Sigmoid colon (tissue), 4 donors: ENCODE measurements around the gene GDF2.

ENCODE experiments used
- CTCF ChIP-seq, 4 experiments: fragments of 450-650 bp in 3 of 4; fragments of 200-600 bp in 1 of 4; IDR thresholded peaks; one replicate each; pipeline ENCODE4 v1.5.1; 2016 to 2019; ENCODE audit warnings: antibody characterized with exemption in 4 of 4, mild to moderate bottlenecking in 3 of 4, moderate library complexity in 2 of 4
- EP300 ChIP-seq, 4 donors: sonication (generic); formaldehyde crosslinking; IDR thresholded peaks; one replicate each; pipeline ENCODE4 v1.6.1; 2017; ENCODE audit warnings: antibody characterized with exemption in 4 of 4
- POLR2AphosphoS5 ChIP-seq, 4 donors: sonication (generic); formaldehyde crosslinking; IDR thresholded peaks; one replicate each; pipeline ENCODE4 v1.6.1; 2017; ENCODE audit warnings: antibody characterized with exemption in 4 of 4

GRCh38 chr10:47294057-47294456 is 28.2 kb upstream of the GDF2 start:
- TF ChIP-seq CTCF (IDR thresholded peaks at IDR 0.05) (no peak), POLR2AphosphoS5 (IDR thresholded peaks at IDR 0.05) (no peak), EP300 (IDR thresholded peaks at IDR 0.05) (no peak)
